ENCODE data around the gene TNFSF11. TPM values are rescaled to one million over a fixed set of nuclear protein-coding genes. Genes with fewer than 3 reads are reported as not detected.

The TNFSF11 gene
- total and polyA plus RNA-seq, 8 donors: 0.13 to 0.55 TPM; not detected in 6

GRCh38 chr13:42614436-42615035, 40.6 kb downstream of the TNFSF11 start:
- intact Hi-C loops (cut with DNase I; ENCODE audit: low total_unique reads): no loop called here
- Histone ChIP-seq H3K27me3 (no peaks in the 10 kb centered on the region), H3K4me1 (no peaks in the 10 kb centered on the region), H3K36me3 (no peaks in the 10 kb centered on the region), H3K9me3 (no peaks in the 10 kb centered on the region), H3K27ac (no peak overlapping the region), H3K4me3 (no peak overlapping the region)
- TF ChIP-seq CTCF (IDR thresholded peaks at IDR 0.05): no peak
- TF ChIP-seq POLR2AphosphoS5 (IDR thresholded peaks at IDR 0.05): no peak
- no peak for TF ChIP-seq EP300 (IDR thresholded peaks at IDR 0.05)
- no peak for TF ChIP-seq POLR2A (IDR thresholded peaks at IDR 0.05)
- no peak for DNase-seq
- WGBS, 5 donors: 50 to 73% (median 65%) methylated on average over 3 of the region's 3 CpGs

- intact Hi-C loops (cut with DNase I; ENCODE audit: low total_unique reads): no loop called here
- no peak overlapping the region for H3K4me3 ChIP-seq
- no peak overlapping the region for H3K27ac ChIP-seq
- no peaks in the 10 kb centered on the region for H3K27me3 ChIP-seq
- TF ChIP-seq EP300 (IDR thresholded peaks at IDR 0.05) (no peak), POLR2A (IDR thresholded peaks at IDR 0.05) (no peak), CTCF (IDR thresholded peaks at IDR 0.05) (no peak), POLR2AphosphoS5 (IDR thresholded peaks at IDR 0.05) (no peak)
- no peaks in the 10 kb centered on the region for H3K4me1 ChIP-seq
- 65 to 77% (median 69%) methylated on average over 6 of the region's 6 CpGs for WGBS, 5 donors
- H3K9me3 ChIP-seq: no peaks in the 10 kb centered on the region
- H3K36me3 ChIP-seq: no peaks in the 10 kb centered on the region
- DNase-seq: no peak
Measured at GRCh38 chr13:42615691-42616090, 41.7 kb downstream of the TNFSF11 start.

GRCh38 chr13:42617221-42617620, 43.3 kb downstream of the TNFSF11 start:
- Histone ChIP-seq H3K4me3 (no peak overlapping the region), H3K36me3 (no peaks in the 10 kb centered on the region), H3K9me3 (no peaks in the 10 kb centered on the region), H3K4me1 (no peaks in the 10 kb centered on the region), H3K27ac (no peak overlapping the region), H3K27me3 (no peaks in the 10 kb centered on the region)
- no peak for DNase-seq
- intact Hi-C loops (cut with DNase I; ENCODE audit: low total_unique reads): no loop called here
- TF ChIP-seq POLR2AphosphoS5 (IDR thresholded peaks at IDR 0.05): no peak
- no peak for TF ChIP-seq POLR2A (IDR thresholded peaks at IDR 0.05)
- no peak for TF ChIP-seq EP300 (IDR thresholded peaks at IDR 0.05)
- no peak for TF ChIP-seq CTCF (IDR thresholded peaks at IDR 0.05)
- WGBS, 5 donors: 66 to 72% (median 68%) methylated on average over 3 of the region's 3 CpGs

- intact Hi-C loops (cut with DNase I; ENCODE audit: low total_unique reads): no loop called here
- no peak overlapping the region for H3K4me3 ChIP-seq
- no peaks in the 10 kb centered on the region for H3K36me3 ChIP-seq
Measured at GRCh38 chr13:42623916-42624315, 50.0 kb downstream of the TNFSF11 start.

More at GRCh38 chr13:42623916-42624315, 50.0 kb downstream of the TNFSF11 start:
- Histone ChIP-seq H3K27me3 (no peaks in the 10 kb centered on the region), H3K27ac (no peak overlapping the region), H3K9me3 (no peaks in the 10 kb centered on the region), H3K4me1 (no peaks in the 10 kb centered on the region)
- WGBS, 5 donors: 68 to 78% (median 76%) methylated on average over 2 of the region's 2 CpGs
- TF ChIP-seq CTCF (IDR thresholded peaks at IDR 0.05): no peak
- no peak for TF ChIP-seq POLR2A (IDR thresholded peaks at IDR 0.05)
- TF ChIP-seq EP300 (IDR thresholded peaks at IDR 0.05): no peak
- TF ChIP-seq POLR2AphosphoS5 (IDR thresholded peaks at IDR 0.05): no peak
- no peak for DNase-seq
